Muscle layer of colon (tissue), 2 donors: Measurements from ENCODE around the gene ANAPC4.

Source experiments
- H3K27ac ChIP-seq: one replicate; pipeline ENCODE4 v1.7.0; 2013; ENCODE audit warnings: low read depth, mild to moderate bottlenecking, low read length, moderate library complexity
- H3K27me3 ChIP-seq, 2 donors: one replicate each; pipeline ENCODE4 v1.7.0; 2013; ENCODE audit warnings: low read length in 2 of 2, mild to moderate bottlenecking in 2 of 2; ENCODE audit not compliant: insufficient read depth in 2 of 2, control insufficient read depth in 1 of 2
- H3K36me3 ChIP-seq: one replicate; pipeline ENCODE4 v1.7.0; 2013; ENCODE audit warnings: mild to moderate bottlenecking, low read length; ENCODE audit not compliant: insufficient read depth
- H3K4me1 ChIP-seq: one replicate; pipeline ENCODE4 v1.7.0; 2013; ENCODE audit warnings: mild to moderate bottlenecking, low read length; ENCODE audit not compliant: insufficient read depth
- H3K4me3 ChIP-seq, 2 donors: one replicate each; pipeline ENCODE4 v1.7.0; 2013; ENCODE audit warnings: low read length in 2 of 2, low read depth in 1 of 2, mild to moderate bottlenecking in 1 of 2, moderate library complexity in 1 of 2
- H3K9ac ChIP-seq: one replicate; pipeline ENCODE4 v1.7.0; 2013; ENCODE audit warnings: low read length
- H3K9me3 ChIP-seq: one replicate; pipeline ENCODE4 v1.7.0; 2013; ENCODE audit warnings: mild to moderate bottlenecking, low read length
- donor health status: abdominal sarcoma.
- donor health status: Adenocarcinoma of cecum.

ANAPC4 gene

DNA sequence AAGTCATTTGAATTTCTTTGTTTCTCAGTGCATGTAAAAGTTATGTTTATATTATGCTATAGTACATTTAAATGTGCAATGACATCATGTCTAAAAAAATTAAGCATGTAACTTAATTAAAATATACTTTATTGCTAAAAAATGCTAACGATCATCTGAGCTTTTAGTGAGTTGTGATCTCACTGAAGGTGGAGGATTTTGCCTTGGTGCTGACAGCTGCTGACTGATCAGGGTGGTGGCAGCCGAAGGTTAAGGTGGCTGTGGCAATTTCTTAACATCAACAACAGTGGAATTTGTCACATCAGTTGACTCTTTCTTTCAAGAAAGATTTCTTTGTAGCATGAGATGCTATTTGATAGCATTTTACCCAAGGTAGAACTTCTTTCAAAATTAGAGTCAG lies 6.6 kb downstream of the ANAPC4 start:
- Histone ChIP-seq H3K36me3 (peaks cover 12% of the 10 kb centered on the region), H3K4me3 (no peak overlapping the region), H3K27ac (no peak overlapping the region), H3K4me1 (peaks cover 8% of the 10 kb centered on the region), H3K9me3 (no peaks in the 10 kb centered on the region), H3K9ac (no peak overlapping the region), H3K27me3 (no peaks in the 10 kb centered on the region)

DNA sequence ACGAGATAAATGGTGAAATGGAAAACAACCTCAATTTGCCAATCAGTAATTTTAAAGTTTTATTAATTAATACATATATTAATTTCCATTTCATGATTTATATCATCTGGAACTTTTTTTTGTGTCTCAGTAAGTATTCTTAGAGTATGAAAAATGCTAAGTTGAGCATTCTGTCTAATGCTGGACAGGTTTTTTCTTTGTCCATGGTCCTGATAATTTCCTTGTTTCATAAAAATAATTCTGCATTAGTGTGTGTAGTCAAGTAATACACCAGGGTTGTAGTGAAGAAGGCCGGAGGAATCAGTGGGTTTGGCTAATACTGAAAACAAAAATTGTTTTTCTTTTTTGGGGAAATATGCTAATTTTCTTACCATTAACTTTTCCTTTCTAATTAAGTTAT lies 9.9 kb downstream of the ANAPC4 start:
- Histone ChIP-seq H3K4me1 (no peaks in the 10 kb centered on the region), H3K4me3 (no peak overlapping the region), H3K9me3 (no peaks in the 10 kb centered on the region), H3K27ac (no peak overlapping the region), H3K36me3 (peaks cover 15% of the 10 kb centered on the region), H3K9ac (no peak overlapping the region), H3K27me3 (no peaks in the 10 kb centered on the region)

DNA sequence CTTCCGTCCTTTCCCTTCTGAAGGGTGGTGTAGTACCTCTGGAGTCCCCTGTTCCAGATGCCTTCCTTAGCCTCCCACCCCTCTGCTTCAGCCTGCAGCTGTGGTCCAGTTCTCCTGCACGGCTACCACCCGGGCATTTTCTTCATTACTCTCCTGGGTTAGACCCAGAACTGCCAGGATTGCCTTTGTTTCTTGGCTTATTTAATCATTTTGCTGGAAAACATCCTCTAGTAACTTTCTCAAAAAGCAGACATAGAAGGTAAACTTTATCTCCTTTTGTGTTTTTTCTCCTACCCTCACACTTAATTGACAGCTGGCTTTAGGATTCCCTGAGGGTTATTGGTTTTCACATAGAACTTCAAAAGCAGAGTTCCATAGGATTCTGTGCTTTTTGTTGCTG lies 20.2 kb downstream of the ANAPC4 start:
- Histone ChIP-seq H3K27ac (no peak overlapping the region), H3K36me3 (peaks cover 72% of the 10 kb centered on the region), H3K9ac (no peak overlapping the region), H3K4me3 (no peak overlapping the region), H3K9me3 (no peaks in the 10 kb centered on the region), H3K4me1 (no peaks in the 10 kb centered on the region), H3K27me3 (no peaks in the 10 kb centered on the region)

DNA sequence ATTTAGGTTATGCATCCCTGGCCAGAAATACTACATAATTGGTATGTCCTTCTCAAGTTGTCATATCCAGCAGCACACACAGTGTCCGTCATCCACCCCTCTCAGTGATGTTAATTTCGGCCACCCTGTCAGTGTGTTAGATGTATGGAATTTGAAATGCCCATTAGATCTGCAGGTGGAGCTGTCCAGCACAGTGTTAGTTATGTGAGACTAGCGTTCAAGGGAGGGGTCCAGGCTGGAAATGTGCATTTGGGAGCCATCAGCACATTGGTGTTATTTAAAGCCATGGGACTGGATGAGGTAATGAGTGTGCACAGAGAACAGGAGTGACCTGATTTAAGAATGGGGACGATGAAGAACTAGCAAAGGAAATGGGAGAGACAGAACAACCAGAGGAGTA lies 22.4 kb downstream of the ANAPC4 start:
- Histone ChIP-seq H3K9ac (no peak overlapping the region), H3K36me3 (peaks cover 72% of the 10 kb centered on the region)

DNA sequence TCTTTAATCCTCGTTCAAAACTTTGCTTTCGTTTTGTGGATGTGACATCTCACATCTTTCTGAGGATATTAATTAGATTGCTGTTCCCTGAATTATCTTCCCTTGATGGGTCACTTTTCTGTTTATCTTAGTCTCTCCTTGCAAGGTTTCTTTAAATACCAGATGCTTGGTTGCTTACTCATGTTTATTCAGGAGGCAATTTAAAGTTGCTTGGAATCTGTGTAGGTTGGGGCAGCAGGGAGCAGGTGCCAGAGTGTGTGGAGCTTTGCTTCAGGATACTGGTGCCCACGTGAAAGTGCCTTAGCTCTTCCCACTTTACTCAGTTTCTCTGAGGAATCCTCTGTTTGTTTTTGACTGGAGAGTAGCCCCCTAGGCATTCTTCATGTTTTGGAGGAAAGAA lies 24.0 kb downstream of the ANAPC4 start:
- Histone ChIP-seq H3K27ac (no peak overlapping the region), H3K36me3 (peaks cover 70% of the 10 kb centered on the region), H3K27me3 (no peaks in the 10 kb centered on the region), H3K4me3 (no peak overlapping the region), H3K9ac (no peak overlapping the region), H3K4me1 (no peaks in the 10 kb centered on the region), H3K9me3 (no peaks in the 10 kb centered on the region)

More for the DNA sequence above, 22.4 kb downstream of the ANAPC4 start:
- no peak overlapping the region for H3K27ac ChIP-seq
- H3K27me3 ChIP-seq, result no peaks in the 10 kb centered on the region
- no peaks in the 10 kb centered on the region for H3K4me1 ChIP-seq
- no peaks in the 10 kb centered on the region for H3K9me3 ChIP-seq
- no peak overlapping the region for H3K4me3 ChIP-seq

DNA sequence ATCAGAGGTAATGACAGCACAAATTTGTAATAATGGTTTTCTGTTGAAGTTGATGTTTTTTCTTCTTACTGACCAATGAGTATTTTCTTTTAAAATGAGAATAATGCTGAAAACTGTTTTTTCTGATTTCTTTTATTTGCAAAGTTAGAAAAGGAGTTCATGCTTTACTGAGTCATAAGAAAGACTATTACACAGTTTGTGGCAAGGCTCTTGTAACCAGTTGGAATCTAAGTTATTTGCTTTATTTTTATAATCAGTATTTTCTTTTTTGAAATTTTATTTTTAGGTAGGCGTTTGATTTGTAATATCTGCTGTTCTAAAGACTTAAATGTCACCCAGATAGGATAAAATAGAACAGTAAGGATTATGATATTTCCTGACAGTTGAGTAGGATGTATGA lies 25.5 kb downstream of the ANAPC4 start:
- Histone ChIP-seq H3K9me3 (no peaks in the 10 kb centered on the region), H3K4me1 (no peaks in the 10 kb centered on the region), H3K36me3 (peaks cover 59% of the 10 kb centered on the region), H3K4me3 (no peak overlapping the region), H3K27me3 (no peaks in the 10 kb centered on the region), H3K27ac (no peak overlapping the region), H3K9ac (no peak overlapping the region)

DNA sequence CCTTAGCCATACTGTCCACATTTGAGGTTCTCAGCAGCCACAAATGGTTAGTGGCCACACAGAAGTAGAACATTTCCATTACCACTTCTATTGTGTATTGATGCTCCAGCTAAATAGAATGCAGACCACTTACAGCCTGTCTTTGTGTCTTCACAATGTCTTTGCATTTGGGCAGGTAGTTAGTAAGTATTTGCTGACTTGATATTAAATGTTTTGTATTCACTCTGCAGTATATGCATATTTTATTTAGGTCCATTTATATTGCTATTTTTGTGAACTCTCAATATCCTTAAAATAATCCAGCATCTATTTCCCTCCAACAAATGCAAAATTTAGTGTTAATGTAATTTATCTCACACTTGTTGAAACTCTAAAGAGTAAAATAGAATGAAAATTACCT lies 26.6 kb downstream of the ANAPC4 start:
- Histone ChIP-seq H3K36me3 (peaks cover 57% of the 10 kb centered on the region), H3K9me3 (no peaks in the 10 kb centered on the region), H3K4me1 (no peaks in the 10 kb centered on the region), H3K4me3 (no peak overlapping the region), H3K9ac (no peak overlapping the region), H3K27ac (no peak overlapping the region), H3K27me3 (no peaks in the 10 kb centered on the region)

DNA sequence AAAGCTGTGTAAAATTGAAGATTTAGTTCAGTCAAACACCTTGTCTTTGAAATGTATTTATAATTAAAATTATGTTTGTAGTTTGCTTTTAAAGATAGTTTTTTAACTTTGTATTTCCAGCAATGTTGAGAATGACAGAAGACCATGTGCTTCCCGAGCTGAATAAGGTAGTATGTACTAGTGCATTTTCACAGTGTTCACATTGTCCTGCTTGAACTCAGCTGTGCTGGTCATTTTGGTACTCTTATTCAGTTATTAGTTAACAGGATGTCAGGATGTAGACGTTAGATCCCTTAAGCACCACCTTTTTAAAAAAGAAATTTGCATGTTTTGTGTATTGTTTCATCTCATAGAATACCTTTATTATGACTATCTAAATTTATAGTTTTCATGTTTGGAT lies 28.4 kb downstream of the ANAPC4 start:
- Histone ChIP-seq H3K36me3 (peaks cover 57% of the 10 kb centered on the region), H3K9me3 (no peaks in the 10 kb centered on the region), H3K27ac (no peak overlapping the region)

DNA sequence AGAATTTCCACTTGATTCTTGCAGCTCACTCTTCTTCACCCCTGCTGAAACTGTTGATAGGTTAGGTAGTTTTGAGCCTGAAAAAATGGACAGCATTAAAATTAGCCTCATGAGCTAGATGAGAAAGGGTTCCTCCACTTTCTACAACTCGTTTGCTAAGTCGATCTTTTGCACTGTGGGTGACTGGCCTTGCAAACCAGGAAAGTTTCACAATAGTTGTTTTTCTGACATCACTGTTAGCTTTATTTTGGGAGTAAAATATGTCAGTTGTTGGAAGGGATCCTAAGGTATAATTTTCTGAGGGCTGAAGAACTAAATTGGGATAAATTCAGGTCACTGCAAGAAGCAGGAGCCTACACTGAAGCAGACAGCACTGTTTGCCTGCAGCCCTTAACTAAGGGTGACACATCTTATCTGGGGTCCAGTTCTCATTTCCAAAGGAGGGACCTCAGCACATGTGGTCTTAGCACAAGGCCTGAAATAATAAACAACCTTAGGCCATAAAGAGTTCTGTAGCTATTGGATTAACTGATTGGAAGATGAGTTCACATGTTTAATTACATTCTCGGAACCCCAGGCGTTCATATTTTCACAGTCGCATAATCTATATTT lies 29.1 kb downstream of the ANAPC4 start:
- Histone ChIP-seq H3K9me3 (no peaks in the 10 kb centered on the region), H3K27me3 (no peaks in the 10 kb centered on the region), H3K36me3 (peaks cover 59% of the 10 kb centered on the region), H3K27ac (no peak overlapping the region), H3K9ac (no peak overlapping the region), H3K4me1 (no peaks in the 10 kb centered on the region), H3K4me3 (no peak overlapping the region)

More for the DNA sequence above, 28.4 kb downstream of the ANAPC4 start:
- H3K9ac ChIP-seq, result no peak overlapping the region
- H3K4me1 ChIP-seq, result no peaks in the 10 kb centered on the region
- H3K27me3 ChIP-seq, result no peaks in the 10 kb centered on the region
- no peak overlapping the region for H3K4me3 ChIP-seq

DNA sequence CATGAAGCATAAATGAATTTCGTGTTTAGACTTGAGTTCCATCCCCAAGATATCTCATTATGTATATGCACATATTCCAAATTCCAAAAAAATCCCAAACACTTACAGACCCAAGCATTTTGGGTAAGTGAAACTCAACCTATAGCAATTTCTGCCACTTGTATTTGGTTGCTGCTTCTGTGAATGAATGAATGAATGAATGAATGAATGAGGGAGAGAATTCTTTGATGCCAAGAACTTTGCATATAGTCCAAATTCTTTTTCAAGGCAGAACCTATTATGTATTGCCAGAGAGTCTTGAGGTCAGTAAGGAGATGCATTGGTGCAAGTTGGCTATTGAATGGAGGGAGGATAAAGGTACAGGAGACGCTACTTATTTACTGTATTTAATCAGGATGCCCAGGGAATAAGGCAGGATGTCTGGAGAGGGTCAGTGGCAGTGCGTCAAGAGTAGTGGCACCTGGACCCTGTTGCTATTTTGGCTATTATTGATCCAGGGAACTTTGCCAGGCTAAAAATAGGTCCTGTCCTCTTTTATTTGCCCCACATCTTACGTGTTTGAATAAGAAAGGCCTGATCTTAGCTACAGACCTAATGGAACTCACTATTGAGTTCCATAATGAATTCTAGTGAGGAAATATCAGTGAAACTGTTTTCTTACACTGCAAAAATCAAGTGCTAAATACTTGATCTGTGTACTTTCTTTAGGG lies 33.9 kb downstream of the ANAPC4 start:
- Histone ChIP-seq H3K9ac (no peak overlapping the region), H3K9me3 (no peaks in the 10 kb centered on the region), H3K4me3 (no peak overlapping the region), H3K27me3 (no peaks in the 10 kb centered on the region), H3K4me1 (no peaks in the 10 kb centered on the region), H3K27ac (no peak overlapping the region), H3K36me3 (peaks cover 58% of the 10 kb centered on the region)

DNA sequence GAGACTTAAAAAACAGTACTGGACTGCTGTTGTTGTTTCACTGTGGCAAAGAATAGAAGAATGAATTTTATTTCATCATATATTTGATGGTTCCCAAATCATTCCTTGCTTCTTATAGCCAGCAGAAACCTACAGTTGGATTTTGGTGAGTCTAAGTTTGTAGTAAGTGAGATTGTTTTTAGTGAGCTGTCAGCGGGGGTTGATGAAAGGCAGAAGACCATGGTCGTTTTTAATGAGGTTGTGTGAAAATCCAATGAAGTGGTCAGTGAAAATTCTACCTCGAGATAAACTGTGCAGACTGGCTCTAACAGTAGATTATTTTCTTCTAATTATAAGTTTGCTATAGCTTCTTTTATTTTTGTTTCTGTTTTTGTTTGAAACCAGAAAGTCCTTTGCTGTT lies 36.2 kb downstream of the ANAPC4 start:
- Histone ChIP-seq H3K4me1 (no peaks in the 10 kb centered on the region), H3K27ac (no peak overlapping the region), H3K36me3 (peaks cover 72% of the 10 kb centered on the region), H3K9me3 (no peaks in the 10 kb centered on the region), H3K4me3 (no peak overlapping the region), H3K27me3 (no peaks in the 10 kb centered on the region), H3K9ac (no peak overlapping the region)

DNA sequence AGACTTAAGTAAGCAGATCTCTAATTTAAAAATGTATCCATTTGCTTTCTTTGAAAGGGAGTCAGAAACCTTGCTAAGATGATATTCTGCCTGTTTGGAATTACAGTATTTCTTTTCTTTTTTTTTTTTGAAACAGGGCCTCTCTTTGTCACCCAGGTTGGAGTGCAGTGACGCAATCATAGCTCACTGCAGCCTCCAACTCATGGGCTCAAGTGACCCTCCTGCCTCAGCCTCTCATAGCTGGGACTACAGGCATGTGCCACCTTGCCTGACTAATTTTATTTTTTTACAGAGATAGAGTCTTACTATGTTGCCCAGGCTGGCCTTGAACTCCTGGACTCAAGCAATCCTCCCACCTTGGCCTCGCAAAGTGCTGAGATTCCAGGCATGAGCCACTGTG lies 40.0 kb downstream of the ANAPC4 start:
- no peak overlapping the region for H3K9ac ChIP-seq
- H3K4me3 ChIP-seq, result no peak overlapping the region
- H3K9me3 ChIP-seq, result no peaks in the 10 kb centered on the region
- no peaks in the 10 kb centered on the region for H3K27me3 ChIP-seq
- no peak overlapping the region for H3K27ac ChIP-seq
- peaks cover 45% of the 10 kb centered on the region for H3K36me3 ChIP-seq
- H3K4me1 ChIP-seq, result no peaks in the 10 kb centered on the region
